Measurements from ENCODE around the gene TRIP12.
"Not testable (repeated sequence)": the region's sequence is repeated elsewhere in the genome, so short reads cannot be mapped to it uniquely, and the experiment has no call there.

Gene TRIP12

GRCh38 chr2:229768235-229768634, 153.6 kb downstream of the TRIP12 start:
- no peak for DNase-seq (ENCODE audit: low read depth in 2 of 2)

- DNase-seq (ENCODE audit: low read depth in 2 of 2) = no peak
Observed at GRCh38 chr2:229765721-229766120, 156.1 kb downstream of the TRIP12 start.

- no peak for DNase-seq (ENCODE audit: low read depth in 2 of 2)
Observed at GRCh38 chr2:229761663-229762062, 160.1 kb downstream of the TRIP12 start.

GRCh38 chr2:229757462-229757861, 164.3 kb downstream of the TRIP12 start:
- DNase-seq (ENCODE audit: low read depth in 2 of 2) = not testable (repeated sequence)

- no peak for DNase-seq (ENCODE audit: low read depth in 2 of 2)
Observed at GRCh38 chr2:229752970-229753729, 168.7 kb downstream of the TRIP12 start.

GRCh38 chr2:229749779-229750178, 172.0 kb downstream of the TRIP12 start:
- no peak for DNase-seq (ENCODE audit: low read depth in 2 of 2)

GRCh38 chr2:229748950-229749349, 172.9 kb downstream of the TRIP12 start:
- no peak for DNase-seq (ENCODE audit: low read depth in 2 of 2)

GRCh38 chr2:229742691-229743090, 179.1 kb downstream of the TRIP12 start:
- DNase-seq (ENCODE audit: low read depth in 2 of 2) = not testable (repeated sequence)

GRCh38 chr2:229740279-229740678, 181.5 kb downstream of the TRIP12 start:
- no peak for DNase-seq (ENCODE audit: low read depth in 2 of 2)

GRCh38 chr2:229738024-229738625, 183.7 kb downstream of the TRIP12 start:
- DNase-seq (ENCODE audit: low read depth in 2 of 2) = no peak

GRCh38 chr2:229734410-229734809, 187.4 kb downstream of the TRIP12 start:
- no peak for DNase-seq (ENCODE audit: low read depth in 2 of 2)

- no peak for DNase-seq (ENCODE audit: low read depth in 2 of 2)
Observed at GRCh38 chr2:229733611-229734245, 188.1 kb downstream of the TRIP12 start.

- no peak for DNase-seq (ENCODE audit: low read depth in 2 of 2)
Observed at GRCh38 chr2:229732897-229733296, 188.9 kb downstream of the TRIP12 start.

- no peak for DNase-seq (ENCODE audit: low read depth in 2 of 2)
Observed at GRCh38 chr2:229731916-229732315, 189.9 kb downstream of the TRIP12 start.

- DNase-seq (ENCODE audit: low read depth in 2 of 2) = no peak
Observed at GRCh38 chr2:229731363-229731762, 190.4 kb downstream of the TRIP12 start.

GRCh38 chr2:229728370-229728769, 193.4 kb downstream of the TRIP12 start:
- no peak for DNase-seq (ENCODE audit: low read depth in 2 of 2)

- no peak for DNase-seq (ENCODE audit: low read depth in 2 of 2)
Observed at GRCh38 chr2:229726643-229727042, 195.2 kb downstream of the TRIP12 start.

GRCh38 chr2:229725716-229726574, 195.9 kb downstream of the TRIP12 start:
- DNase-seq (ENCODE audit: low read depth in 2 of 2) = no peak

- DNase-seq (ENCODE audit: low read depth in 2 of 2) = not testable (repeated sequence)
Observed at GRCh38 chr2:229723192-229723591, 198.6 kb downstream of the TRIP12 start.

- DNase-seq (ENCODE audit: low read depth in 2 of 2) = no peak
Observed at GRCh38 chr2:229719926-229720647, 201.7 kb downstream of the TRIP12 start.

- no peak for DNase-seq (ENCODE audit: low read depth in 2 of 2)
Observed at GRCh38 chr2:229718057-229718456, 203.8 kb downstream of the TRIP12 start.
